HCEC 1CT (cell line): ENCODE data around the gene TSACC.
"Not testable (repeated sequence)": the region's sequence is repeated elsewhere in the genome, so short reads cannot be mapped to it uniquely, and the experiment has no call there.

Source experiments
- DNase-seq: peaks from one replicate; pipeline ENCODE4 v3.0.0-alpha.2; 2017

The TSACC gene

GRCh38 chr1:156338180-156338976 lies at the start of gene TSACC, which contains the start of gene CCT3:
Gene TSACC (plus strand): TSS chr1:156338526. CDS start chr1:156339758, 1,232 bp downstream.
Gene CCT3 (minus strand): TSS chr1:156338292. CDS start chr1:156338184, 108 bp downstream.
- DNase-seq, result peak; percentile 100

- no peak for DNase-seq
These were observed 48.5 kb upstream of the TSACC start for GRCh38 chr1:156289857-156290256.

- peak; percentile 66 for DNase-seq
These were observed 46.9 kb upstream of the TSACC start for GRCh38 chr1:156291226-156292061.

- no peak for DNase-seq
These were observed 45.3 kb upstream of the TSACC start for GRCh38 chr1:156293098-156293434.

- no peak for DNase-seq
These were observed 44.4 kb upstream of the TSACC start for GRCh38 chr1:156293895-156294294.

GRCh38 chr1:156295391-156295947 lies 42.9 kb upstream of the TSACC start, which contains the start of gene GLMP:
Gene GLMP (minus strand): TSS chr1:156295679. CDS start chr1:156295645, 34 bp downstream.
- peak; percentile 70 for DNase-seq

- DNase-seq, result no peak
These were observed 39.4 kb upstream of the TSACC start, which contains the start of gene VHLL for GRCh38 chr1:156298852-156299357. Gene VHLL (minus strand): TSS chr1:156299307. CDS start chr1:156299189, 118 bp downstream.

GRCh38 chr1:156303241-156303640 lies 35.1 kb upstream of the TSACC start:
- no peak for DNase-seq

- no peak for DNase-seq
These were observed 33.1 kb upstream of the TSACC start for GRCh38 chr1:156305215-156305614.

GRCh38 chr1:156308078-156308477 lies 30.2 kb upstream of the TSACC start:
- DNase-seq, result peak; percentile 71

GRCh38 chr1:156310962-156311361 lies 27.4 kb upstream of the TSACC start:
- DNase-seq, result no peak

- no peak for DNase-seq
These were observed 21.4 kb upstream of the TSACC start for GRCh38 chr1:156316909-156317308.

GRCh38 chr1:156319664-156320063 lies 18.7 kb upstream of the TSACC start:
- DNase-seq, result peak; percentile 21

- DNase-seq, result no peak
These were observed 17.8 kb upstream of the TSACC start for GRCh38 chr1:156320560-156320959.

- peak; percentile 90 for DNase-seq
These were observed 15.1 kb upstream of the TSACC start for GRCh38 chr1:156323179-156323578.

GRCh38 chr1:156336242-156336641 lies 2.1 kb upstream of the TSACC start:
- no peak for DNase-seq

GRCh38 chr1:156337052-156337887 lies 1.1 kb upstream of the TSACC start:
- DNase-seq, result no peak

- no peak for DNase-seq
These were observed 492 bp upstream of the TSACC start for GRCh38 chr1:156337888-156338179.

- DNase-seq, result no peak
These were observed 4.0 kb downstream of the TSACC start for GRCh38 chr1:156342166-156342955.

- no peak for DNase-seq
These were observed 6.1 kb downstream of the TSACC start for GRCh38 chr1:156344409-156344808.

- not testable (repeated sequence) for DNase-seq
These were observed 7.7 kb downstream of the TSACC start for GRCh38 chr1:156346035-156346434.

GRCh38 chr1:156346636-156347035 lies 8.3 kb downstream of the TSACC start:
- DNase-seq, result peak; percentile 49
